Daoy (cell line): ENCODE data around the gene ZNF782. TPM values are rescaled to one million over a fixed set of nuclear protein-coding genes. Genes with fewer than 3 reads are reported as not detected.
"Not testable (repeated sequence)": the region's sequence is repeated elsewhere in the genome, so short reads cannot be mapped to it uniquely, and the experiment has no call there.

Experiments
- DNase-seq: peaks from one replicate; pipeline ENCODE4 v3.0.0-alpha.2; 2015; ENCODE audit warnings: low read depth
- total RNA-seq: library from RNA; depleted of rRNA; stranded (reverse); fragments of >200 nt; shearing (Covaris generic); gene quantifications from 2 replicates; pipeline ENCODE4 v1.2.3, GENCODE V29; 2014; rRNA removed

ZNF782 gene
- total RNA-seq = 1.9 and 2.1 TPM in 2 replicates

DNA sequence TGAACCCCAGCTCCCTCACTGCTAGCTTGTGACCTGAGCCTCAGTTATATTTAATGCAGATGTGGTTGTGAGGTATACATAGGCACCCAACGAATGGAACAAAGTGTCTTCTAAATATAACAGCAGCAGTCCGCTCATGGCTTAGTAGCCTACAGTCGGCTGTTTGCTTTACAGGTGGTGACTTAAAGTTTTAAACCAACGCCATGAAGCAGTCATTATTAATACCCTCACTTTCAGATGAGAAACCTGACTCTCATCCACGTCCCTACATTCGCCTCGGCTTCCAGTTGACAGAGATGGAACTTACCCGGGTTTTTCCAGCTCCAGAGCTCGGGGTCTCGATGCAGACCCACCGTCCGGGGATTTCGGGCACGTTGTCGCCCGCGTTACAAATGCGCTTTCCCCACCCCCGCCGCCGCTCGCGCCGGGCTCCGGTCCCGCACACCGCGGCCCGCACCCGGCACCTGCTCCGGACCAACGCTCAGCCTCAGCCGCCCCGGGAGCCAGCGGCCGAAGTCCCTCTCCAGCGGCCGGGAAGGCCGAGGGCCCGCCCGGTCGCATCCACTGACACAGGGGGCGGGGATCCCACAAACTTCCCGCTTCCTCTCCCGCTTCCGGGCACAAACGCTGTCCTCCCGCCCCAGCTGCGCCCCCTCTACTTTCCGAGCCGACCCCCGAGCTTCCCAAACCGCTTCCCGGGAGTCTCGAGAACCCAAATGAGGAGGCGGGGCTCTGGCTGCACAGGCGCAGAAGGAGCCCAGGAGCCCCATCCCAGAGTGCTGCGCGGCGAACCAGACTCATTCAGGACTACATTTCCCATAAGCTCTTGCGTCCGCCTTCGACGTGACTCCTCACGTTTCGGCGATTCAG is at the start of gene ZNF782:
TSS of gene ZNF782 (minus strand) at position 734 of the 870 bp plus-strand sequence. CDS start 2,553 bp downstream, outside the sequence.
- peak; percentile 98 for DNase-seq

DNA sequence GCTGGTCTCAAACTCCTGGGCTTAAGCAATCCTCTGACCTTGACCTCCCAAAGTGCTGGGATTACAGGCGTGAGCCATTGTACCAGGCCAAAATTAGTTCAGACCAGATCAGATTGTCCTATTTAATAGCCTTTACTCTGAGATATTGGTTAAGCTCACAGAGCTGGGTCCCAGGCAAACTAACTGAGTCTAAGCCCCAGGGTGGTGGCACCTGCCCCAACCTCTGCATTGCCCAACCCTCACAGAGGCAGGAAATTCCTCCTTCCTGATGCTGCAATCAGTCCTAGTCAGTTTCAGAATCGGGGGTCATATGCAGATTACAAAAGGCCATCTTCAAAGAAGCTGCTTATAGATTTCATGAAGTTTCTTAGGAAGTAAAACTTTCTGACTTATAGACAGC is 45.7 kb upstream of the ZNF782 start:
- DNase-seq = not testable (repeated sequence)

DNA sequence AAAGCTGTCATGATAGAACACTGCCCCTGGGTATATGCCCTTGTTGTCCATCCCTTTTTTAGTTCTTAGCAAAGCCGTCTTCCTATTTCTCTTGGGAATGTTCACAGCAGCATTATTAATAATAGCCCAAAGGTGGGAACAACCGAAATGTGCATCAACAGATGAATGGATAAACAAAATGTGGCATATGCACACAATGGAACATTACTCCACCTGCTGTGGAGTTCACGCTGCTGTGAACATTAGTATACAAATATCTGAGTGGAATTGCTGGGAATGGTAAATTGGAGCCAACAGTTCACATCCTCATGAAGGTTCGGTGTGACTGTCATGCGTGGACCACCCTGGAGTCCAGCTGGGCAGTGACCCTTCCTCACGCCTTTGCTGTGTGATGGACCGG is 37.8 kb upstream of the ZNF782 start:
- DNase-seq = no peak

DNA sequence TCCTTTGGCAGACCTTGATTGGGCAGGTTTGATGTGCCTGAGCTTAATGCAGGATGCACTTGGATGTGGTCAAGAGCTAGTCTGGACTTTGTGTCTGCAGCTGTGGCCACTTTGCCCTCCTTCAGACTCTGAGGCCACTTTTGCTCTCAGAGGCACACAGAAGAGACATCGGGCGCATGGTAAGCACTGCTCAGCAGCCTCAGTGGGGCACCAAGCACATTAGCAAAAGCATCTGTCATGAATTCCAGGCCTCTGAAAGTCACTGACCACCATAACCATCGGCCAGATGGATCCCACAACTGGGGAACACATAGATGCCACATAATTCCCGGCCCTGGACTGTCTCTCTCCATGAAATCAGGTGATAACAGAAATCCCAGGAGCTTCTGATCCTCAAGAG is 34.3 kb upstream of the ZNF782 start:
- DNase-seq = no peak

- no peak for DNase-seq
These were observed 31.1 kb upstream of the ZNF782 start for GRCh38 chr9:96885424-96885823.

GRCh38 chr9:96884443-96884842 is 30.1 kb upstream of the ZNF782 start:
- peak; percentile 87 for DNase-seq

GRCh38 chr9:96883922-96884321 is 29.6 kb upstream of the ZNF782 start:
- DNase-seq = no peak

DNA sequence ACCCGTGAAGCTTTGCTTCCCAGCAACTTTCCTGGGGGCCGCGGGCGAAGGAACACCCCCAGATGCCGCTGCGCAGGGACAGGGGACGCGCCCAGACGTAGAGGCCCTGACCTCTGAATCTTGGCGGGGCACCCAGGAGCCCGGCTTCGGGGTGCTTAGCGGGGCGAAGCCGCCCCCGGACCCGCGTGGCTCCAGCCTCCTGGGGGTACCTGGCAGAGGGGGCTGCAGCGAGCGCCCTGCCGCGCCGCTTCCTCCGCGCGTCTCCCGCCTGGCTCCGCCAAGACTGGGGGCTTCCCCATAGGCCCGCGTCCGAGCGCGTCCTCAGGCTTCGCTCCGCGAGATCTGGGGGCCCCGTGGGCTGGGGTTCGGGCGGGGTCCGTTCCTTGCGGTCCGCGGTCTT is 23.0 kb upstream of the ZNF782 start:
- no peak for DNase-seq

DNA sequence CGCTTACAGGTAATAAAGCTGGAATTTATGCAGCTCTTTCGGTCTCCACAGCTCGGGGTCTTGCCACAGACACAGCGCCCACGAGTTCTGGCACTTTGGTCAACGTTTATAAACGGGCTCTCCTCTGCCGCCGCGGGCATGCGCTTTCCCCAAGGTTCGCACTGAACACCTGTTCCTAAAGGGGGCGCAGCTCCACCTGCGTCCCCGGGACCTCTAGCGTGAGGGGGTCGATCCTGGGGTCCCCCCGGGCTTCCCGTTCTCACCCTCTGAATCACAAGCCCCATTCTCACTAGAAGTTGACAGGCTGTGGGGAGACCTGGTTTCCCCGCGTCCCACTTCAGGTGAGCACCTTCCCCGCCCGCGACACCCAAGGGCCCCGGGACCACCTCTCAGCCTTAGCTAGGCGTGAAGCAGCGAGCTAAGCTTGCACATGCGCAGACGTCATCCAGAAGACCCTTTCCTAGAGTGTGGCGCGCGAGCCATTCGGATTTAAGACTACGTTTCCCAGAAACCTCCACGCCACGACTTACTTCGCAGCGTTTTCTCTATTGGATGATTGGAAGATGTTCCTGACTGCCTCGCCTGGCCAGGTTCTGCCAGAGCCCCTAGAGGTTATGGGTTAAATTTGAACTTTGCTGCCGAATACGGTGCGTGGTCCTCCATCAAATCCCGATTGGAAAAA is 21.3 kb upstream of the ZNF782 start:
- peak; percentile 90 for DNase-seq

GRCh38 chr9:96874947-96875460 is 20.7 kb upstream of the ZNF782 start:
- peak; percentile 69 for DNase-seq

DNA sequence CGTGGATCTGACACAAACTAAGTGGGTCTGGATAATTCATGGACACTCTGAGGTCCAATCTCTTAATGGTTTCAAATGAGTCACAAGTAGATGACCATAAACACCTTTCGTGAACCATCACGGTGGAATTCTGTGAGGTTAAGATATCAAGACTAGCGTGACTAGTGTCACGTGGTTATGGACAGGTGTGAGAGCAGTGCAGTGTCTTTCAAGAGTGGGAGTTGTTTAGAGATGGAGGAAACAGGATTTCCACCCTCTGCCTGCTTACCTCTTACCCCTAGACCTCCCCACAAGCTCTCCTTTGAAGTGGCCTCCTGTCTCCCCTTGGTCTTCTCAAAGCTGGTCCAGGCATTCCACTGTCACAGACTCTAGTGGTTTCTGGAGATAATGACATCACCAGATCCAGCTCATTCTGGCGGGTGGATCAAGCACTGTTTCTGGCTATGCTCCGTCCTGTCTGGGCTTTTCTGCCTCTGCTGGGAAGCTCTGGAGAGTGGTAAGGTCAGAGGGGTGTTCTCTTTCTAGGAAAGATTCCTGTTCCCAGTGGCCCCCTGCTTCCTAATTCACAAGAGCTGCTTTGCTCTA is 20.0 kb upstream of the ZNF782 start:
- DNase-seq = no peak

- no peak for DNase-seq
These were observed 16.9 kb upstream of the ZNF782 start for GRCh38 chr9:96871176-96871575.

DNA sequence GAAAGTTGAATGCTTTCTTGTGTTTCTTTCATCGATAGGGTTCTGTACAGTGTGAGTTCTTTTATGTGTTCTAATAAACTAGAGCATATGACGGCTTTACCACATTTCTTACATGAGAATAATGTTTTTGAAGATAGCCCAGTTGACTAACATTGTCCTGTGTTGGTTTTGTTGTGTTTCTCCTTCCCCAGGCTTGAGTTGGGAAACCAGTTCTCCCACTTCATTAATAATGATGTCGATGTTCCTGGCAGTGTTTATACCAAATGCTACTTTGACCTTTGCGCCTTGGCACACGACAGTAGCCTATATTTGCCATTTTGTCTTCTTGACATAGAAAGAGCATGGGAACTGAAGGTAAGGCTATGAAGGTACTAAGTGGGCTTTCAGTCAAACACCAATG is 14.4 kb upstream of the ZNF782 start:
- DNase-seq = no peak

GRCh38 chr9:96867079-96867804 is 12.9 kb upstream of the ZNF782 start:
- no peak for DNase-seq

DNA sequence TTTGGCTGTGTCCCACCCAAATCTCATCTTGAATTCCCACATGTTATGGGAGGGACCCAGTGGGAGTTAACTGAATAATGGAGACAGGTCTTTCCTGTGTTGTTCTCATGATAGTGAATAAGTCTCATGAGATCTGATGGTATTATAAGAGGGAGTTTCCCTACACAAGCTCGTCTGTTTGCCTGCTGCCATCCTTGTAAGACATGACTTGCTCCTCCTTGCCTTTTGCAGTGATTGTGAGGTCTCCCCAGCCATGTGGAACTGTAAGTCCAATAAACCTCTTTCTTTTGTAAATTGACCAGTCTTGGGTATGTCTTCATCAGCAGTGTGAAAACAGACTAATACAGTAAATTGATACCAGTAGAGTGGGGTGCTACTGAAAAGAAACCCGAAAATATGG is 10.9 kb upstream of the ZNF782 start:
- DNase-seq = not testable (repeated sequence)

DNA sequence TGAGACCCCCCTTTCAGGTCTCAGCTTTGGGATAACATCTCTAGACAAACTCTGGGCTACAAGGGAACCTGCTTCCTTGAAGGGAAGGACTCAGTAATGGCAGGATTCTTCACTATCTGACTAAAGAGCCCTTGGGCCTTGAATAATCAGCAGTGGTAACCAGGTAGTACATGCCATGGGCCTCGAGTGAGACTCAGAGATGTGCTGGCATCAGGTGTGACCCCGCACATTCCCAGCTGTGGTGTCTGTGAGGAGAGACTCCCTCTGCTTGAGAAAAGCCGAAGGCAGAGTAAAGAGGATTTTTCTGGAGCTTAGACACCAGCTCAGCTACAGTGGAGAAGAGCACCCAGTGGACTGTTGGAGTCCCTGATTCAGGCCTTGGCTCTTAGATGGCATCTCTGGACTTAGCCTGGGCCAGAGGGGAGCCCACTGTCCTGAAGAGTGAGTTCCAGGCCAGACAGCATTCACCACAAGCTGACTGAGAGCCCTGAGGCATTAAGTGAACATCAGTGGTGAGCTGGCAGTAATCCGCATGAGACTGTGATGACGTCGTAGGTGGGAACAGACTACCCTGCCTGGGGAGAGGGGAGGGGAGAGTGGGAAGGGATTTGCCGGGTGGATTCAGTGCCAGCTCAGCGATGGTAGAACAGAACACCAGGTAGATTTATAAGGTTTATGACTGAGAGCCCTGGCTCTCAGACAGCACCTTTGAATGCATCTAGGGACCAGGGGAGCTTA is 5.3 kb upstream of the ZNF782 start:
- peak; percentile 90 for DNase-seq

DNA sequence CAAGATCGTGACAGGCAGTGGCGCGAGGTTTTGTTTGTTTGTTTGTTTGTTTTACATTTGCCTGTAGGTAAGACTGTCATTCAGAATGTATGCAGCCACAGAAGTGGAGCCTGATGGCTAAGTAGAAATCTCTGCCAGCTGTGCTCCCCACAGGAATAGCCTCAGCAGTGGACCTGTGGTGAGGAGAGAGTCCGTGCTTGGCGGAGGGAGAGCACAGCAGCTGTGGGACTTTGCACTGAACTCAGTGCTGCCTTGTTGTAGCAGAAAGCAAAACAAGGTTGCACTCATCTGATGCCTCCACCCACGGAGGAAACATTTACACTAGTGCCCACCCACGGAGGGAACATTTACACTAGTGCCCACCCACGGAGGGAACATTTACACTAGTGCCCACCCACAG is 4.4 kb upstream of the ZNF782 start:
- DNase-seq = peak; percentile 15

GRCh38 chr9:96858018-96858573 is 3.8 kb upstream of the ZNF782 start:
- DNase-seq = peak; percentile 87

DNA sequence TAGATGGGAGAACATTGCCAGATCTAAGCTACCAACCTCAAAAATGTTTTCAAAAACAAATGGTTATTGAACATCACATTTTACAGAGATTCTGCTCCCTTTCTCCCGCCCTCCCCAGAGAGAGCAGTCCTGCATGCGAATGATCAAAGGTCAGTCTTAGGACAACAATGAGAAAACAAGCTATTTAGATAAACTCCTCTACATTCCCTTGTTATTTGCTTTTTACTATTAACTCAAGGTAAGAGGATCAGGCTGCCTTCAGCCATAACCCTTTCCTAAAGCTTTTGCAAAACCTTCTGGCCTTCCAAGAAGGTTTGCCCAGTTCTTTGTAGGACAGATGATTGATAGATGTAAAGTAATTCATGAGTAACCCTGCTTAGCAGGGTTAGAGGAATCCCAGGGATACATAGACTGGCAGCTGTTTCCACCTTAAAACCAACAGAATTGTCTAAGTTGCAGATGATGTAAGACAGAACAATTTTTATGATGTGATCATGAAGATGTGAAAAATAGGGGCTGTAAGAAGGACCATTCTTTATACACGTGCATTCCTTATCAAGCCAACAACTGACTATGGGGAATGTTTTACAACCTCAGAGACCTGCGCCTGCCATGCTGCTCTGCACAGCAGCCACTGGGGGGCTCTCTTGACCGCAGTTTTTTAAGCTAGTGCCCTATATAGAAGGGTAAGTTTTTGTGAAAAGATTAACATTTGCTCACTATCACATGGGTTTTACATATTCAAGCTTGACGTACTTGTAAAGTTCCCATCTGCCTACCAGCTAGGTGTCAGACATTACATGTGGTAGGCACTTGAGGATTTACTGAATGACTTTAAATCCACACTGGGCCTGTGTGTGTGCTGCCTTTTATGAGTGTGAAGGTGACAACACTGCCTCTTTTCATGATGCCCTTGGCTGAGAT is 2.3 kb upstream of the ZNF782 start:
- DNase-seq = peak; percentile 75
